Neural cell (in vitro differentiated cells): ENCODE results near the gene PLSCR3.

Experiments used
- EP300 ChIP-seq: fragments of 450-650 bp; conservative IDR thresholded peaks from 2 replicates; pipeline ENCODE4 v1.6.1; 2014; ENCODE audit warnings: antibody characterized with exemption, mild to moderate bottlenecking, moderate library complexity; ENCODE audit not compliant: poor library complexity, severe bottlenecking
- EZH2 ChIP-seq: fragments of 200-600, 300-800 bp; shearing (Covaris generic), sonication (generic); IDR thresholded peaks from 2 replicates; pipeline ENCODE4 v1.6.1; 2014; ENCODE audit warnings: antibody characterized with exemption, low read length, borderline replicate concordance, mild to moderate bottlenecking; ENCODE audit not compliant: insufficient read depth, poor library complexity, severe bottlenecking
- MXI1 ChIP-seq: fragments of 450-650 bp; conservative IDR thresholded peaks from 2 replicates; pipeline ENCODE4 v1.6.1; 2014; ENCODE audit warnings: antibody characterized with exemption, mild to moderate bottlenecking; ENCODE audit not compliant: poor library complexity, severe bottlenecking
- POLR2AphosphoS5 ChIP-seq: IDR thresholded peaks from 2 replicates; pipeline ENCODE4 v1.6.1; 2012
- RAD21 ChIP-seq: fragments of 450-650 bp; conservative IDR thresholded peaks from 2 replicates; pipeline ENCODE4 v1.6.1; 2014; ENCODE audit warnings: antibody characterized with exemption, mild to moderate bottlenecking, moderate library complexity
- SMC3 ChIP-seq: fragments of 450-650 bp; conservative IDR thresholded peaks from 2 replicates; pipeline ENCODE4 v1.6.1; 2014; ENCODE audit warnings: antibody characterized with exemption, mild to moderate bottlenecking, moderate library complexity; ENCODE audit not compliant: poor library complexity
- TAF1 ChIP-seq: IDR thresholded peaks from 2 replicates; pipeline ENCODE4 v1.6.1; 2012; ENCODE audit warnings: low read depth
- TF ChIP-seq, protein P1 (sequence below): fragments of 450-650 bp; IDR thresholded peaks from 2 replicates; pipeline ENCODE4 v1.5.1; 2014; ENCODE audit warnings: antibody characterized with exemption, mild to moderate bottlenecking, moderate library complexity; ENCODE audit not compliant: poor library complexity, severe bottlenecking
- TF ChIP-seq, protein P2 (sequence below): IDR thresholded peaks from 2 replicates; pipeline ENCODE4 v1.6.1; 2012; ENCODE audit warnings: borderline replicate concordance

DNA sequence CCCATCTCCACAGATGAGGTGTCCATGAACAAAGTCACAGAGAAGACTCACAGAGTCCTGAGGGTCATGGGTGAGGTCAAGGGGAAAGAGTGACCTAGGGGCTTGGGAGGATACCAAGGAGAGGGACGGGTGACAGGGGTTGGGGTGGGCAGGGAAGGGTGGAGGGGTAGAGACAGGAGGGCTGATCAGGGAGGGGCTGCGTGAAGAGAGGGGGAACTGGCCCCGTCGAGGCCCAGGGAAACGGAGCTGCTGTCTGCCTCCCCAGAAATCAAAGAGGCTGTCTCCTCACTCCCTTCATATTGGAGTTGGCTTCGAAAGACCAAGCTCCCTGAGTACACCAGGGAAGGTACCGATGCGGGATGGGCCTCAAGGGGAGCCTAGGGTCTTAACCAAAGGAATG lies 38.8 kb downstream of the PLSCR3 start:
- TF ChIP-seq, protein P1, sequence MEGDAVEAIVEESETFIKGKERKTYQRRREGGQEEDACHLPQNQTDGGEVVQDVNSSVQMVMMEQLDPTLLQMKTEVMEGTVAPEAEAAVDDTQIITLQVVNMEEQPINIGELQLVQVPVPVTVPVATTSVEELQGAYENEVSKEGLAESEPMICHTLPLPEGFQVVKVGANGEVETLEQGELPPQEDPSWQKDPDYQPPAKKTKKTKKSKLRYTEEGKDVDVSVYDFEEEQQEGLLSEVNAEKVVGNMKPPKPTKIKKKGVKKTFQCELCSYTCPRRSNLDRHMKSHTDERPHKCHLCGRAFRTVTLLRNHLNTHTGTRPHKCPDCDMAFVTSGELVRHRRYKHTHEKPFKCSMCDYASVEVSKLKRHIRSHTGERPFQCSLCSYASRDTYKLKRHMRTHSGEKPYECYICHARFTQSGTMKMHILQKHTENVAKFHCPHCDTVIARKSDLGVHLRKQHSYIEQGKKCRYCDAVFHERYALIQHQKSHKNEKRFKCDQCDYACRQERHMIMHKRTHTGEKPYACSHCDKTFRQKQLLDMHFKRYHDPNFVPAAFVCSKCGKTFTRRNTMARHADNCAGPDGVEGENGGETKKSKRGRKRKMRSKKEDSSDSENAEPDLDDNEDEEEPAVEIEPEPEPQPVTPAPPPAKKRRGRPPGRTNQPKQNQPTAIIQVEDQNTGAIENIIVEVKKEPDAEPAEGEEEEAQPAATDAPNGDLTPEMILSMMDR, result no peak
- TF ChIP-seq EZH2, result no peak
- no peak for TF ChIP-seq MXI1
- TF ChIP-seq EP300, result no peak
- TF ChIP-seq SMC3, result no peak
- TF ChIP-seq POLR2AphosphoS5, result no peak
- TF ChIP-seq TAF1, result no peak
- TF ChIP-seq, protein P2, sequence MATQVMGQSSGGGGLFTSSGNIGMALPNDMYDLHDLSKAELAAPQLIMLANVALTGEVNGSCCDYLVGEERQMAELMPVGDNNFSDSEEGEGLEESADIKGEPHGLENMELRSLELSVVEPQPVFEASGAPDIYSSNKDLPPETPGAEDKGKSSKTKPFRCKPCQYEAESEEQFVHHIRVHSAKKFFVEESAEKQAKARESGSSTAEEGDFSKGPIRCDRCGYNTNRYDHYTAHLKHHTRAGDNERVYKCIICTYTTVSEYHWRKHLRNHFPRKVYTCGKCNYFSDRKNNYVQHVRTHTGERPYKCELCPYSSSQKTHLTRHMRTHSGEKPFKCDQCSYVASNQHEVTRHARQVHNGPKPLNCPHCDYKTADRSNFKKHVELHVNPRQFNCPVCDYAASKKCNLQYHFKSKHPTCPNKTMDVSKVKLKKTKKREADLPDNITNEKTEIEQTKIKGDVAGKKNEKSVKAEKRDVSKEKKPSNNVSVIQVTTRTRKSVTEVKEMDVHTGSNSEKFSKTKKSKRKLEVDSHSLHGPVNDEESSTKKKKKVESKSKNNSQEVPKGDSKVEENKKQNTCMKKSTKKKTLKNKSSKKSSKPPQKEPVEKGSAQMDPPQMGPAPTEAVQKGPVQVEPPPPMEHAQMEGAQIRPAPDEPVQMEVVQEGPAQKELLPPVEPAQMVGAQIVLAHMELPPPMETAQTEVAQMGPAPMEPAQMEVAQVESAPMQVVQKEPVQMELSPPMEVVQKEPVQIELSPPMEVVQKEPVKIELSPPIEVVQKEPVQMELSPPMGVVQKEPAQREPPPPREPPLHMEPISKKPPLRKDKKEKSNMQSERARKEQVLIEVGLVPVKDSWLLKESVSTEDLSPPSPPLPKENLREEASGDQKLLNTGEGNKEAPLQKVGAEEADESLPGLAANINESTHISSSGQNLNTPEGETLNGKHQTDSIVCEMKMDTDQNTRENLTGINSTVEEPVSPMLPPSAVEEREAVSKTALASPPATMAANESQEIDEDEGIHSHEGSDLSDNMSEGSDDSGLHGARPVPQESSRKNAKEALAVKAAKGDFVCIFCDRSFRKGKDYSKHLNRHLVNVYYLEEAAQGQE, result no peak
- no peak for TF ChIP-seq RAD21
